ENCODE results near the gene FBXO38. TPM values are rescaled to one million over a fixed set of nuclear protein-coding genes. Genes with fewer than 3 reads are reported as not detected.

FBXO38 gene
- total RNA-seq, 1 donor from 2014 or later, result 26.1 TPM

- no peak for TF ChIP-seq CTCF (conservative IDR thresholded peaks at IDR 0.05; ENCODE audit: low read depth, low read length)
- H3K4me3 ChIP-seq (ENCODE audit: low read depth, low read length), result no peak overlapping the region
- DNase-seq (ENCODE audit: low read depth), result no peak
These were observed 105.0 kb downstream of the FBXO38 start for GRCh38 chr5:148488757-148489156.

- no peak for DNase-seq (ENCODE audit: low read depth)
- TF ChIP-seq CTCF (conservative IDR thresholded peaks at IDR 0.05; ENCODE audit: low read depth, low read length), result no peak
- no peak overlapping the region for H3K4me3 ChIP-seq (ENCODE audit: low read depth, low read length)
These were observed 107.4 kb downstream of the FBXO38 start for GRCh38 chr5:148491015-148491792.

DNA sequence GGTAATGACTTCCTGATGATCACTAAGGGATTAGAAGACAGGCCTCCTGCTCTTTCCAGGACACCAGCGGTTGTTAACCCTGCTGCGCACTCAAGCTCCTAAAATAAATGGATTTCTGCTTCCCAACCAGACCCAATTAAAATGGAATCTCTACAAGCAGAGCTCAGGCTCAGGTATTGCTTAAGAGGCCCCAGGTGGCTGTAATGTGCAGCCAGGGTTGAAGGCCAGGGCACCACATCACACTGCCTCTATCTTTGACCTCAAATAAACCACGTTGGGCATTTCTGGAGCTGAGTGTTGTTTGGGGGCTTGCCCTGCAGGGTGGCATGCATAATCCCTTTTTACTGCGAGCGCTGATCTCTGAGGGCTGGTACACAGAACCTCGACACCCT, 108.0 kb downstream of the FBXO38 start:
- H3K4me3 ChIP-seq (ENCODE audit: low read depth, low read length), result no peak overlapping the region
- TF ChIP-seq CTCF (conservative IDR thresholded peaks at IDR 0.05; ENCODE audit: low read depth, low read length), result no peak

DNA sequence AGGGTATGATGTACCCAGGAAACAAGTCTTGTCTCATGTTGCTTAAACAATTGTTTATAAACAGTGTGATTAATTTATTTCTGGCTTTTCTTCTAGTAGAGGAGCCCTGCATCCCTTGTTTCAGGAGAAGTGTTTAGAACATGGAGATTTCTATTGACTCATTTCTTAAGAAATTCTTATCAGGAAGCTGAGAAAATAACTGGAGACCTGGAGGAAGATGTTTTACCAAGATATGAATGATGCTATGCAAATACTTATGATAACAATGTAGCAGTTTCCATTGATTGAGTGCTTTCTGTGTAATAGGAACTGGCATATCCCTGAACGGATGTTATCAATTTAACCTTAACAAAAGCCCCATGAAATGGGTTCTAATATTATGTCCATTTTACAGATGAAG, 108.6 kb downstream of the FBXO38 start:
- no peak for TF ChIP-seq CTCF (conservative IDR thresholded peaks at IDR 0.05; ENCODE audit: low read depth, low read length)
- DNase-seq (ENCODE audit: low read depth), result no peak
- H3K4me3 ChIP-seq (ENCODE audit: low read depth, low read length), result no peak overlapping the region

More for the DNA sequence above, 108.0 kb downstream of the FBXO38 start:
- DNase-seq (ENCODE audit: low read depth), result no peak

Other genes starting within 250 kb of the FBXO38 start
- not detected in 2 replicates for gene SPINK14, start 215.4 kb upstream of the FBXO38 start, total RNA-seq
- not detected in 2 replicates for gene SPINK6, start 180.9 kb upstream of the FBXO38 start, total RNA-seq
- not detected in 2 replicates for gene MARCOL, start 145.4 kb upstream of the FBXO38 start, total RNA-seq
- gene SPINK13, start 115.2 kb upstream of the FBXO38 start, total RNA-seq, result 0.07 and 0.58 TPM in 2 replicates
- not detected in 2 replicates for gene SPINK7, start 71.5 kb upstream of the FBXO38 start, total RNA-seq
- gene SPINK9, start 48.4 kb upstream of the FBXO38 start, total RNA-seq, result not detected in 2 replicates